ENCODE results near the gene C17orf113.
"Not testable (repeated sequence)": the region's sequence is repeated elsewhere in the genome, so short reads cannot be mapped to it uniquely, and the experiment has no call there.

C17orf113 gene

GRCh38 chr17:42041619-42042018 is 8.8 kb downstream of the C17orf113 start:
- DNase-seq, result no peak

- no peak for DNase-seq
Measured at GRCh38 chr17:42040818-42041217, 9.6 kb downstream of the C17orf113 start.

GRCh38 chr17:42039794-42040763 is 10.3 kb downstream of the C17orf113 start:
- DNase-seq, result no peak

- no peak for DNase-seq
Measured at GRCh38 chr17:42038221-42038973, 12.0 kb downstream of the C17orf113 start.

- DNase-seq, result no peak
Measured at GRCh38 chr17:42034059-42034458, 16.3 kb downstream of the C17orf113 start.

- no peak for DNase-seq
Measured at GRCh38 chr17:42031584-42031983, 18.8 kb downstream of the C17orf113 start.

GRCh38 chr17:42028791-42029127 is 21.6 kb downstream of the C17orf113 start:
- DNase-seq, result no peak

GRCh38 chr17:42027961-42028790 is 22.2 kb downstream of the C17orf113 start:
- DNase-seq, result no peak

- peak; percentile 51 for DNase-seq
Measured at GRCh38 chr17:42027590-42027889, 22.9 kb downstream of the C17orf113 start.

- no peak for DNase-seq
Measured at GRCh38 chr17:42026857-42027589, 23.4 kb downstream of the C17orf113 start.

- DNase-seq, result no peak
Measured at GRCh38 chr17:42025936-42026335, 24.5 kb downstream of the C17orf113 start.

GRCh38 chr17:42025191-42025579 is 25.2 kb downstream of the C17orf113 start:
- no peak for DNase-seq

GRCh38 chr17:42023524-42024349 is 26.7 kb downstream of the C17orf113 start:
- no peak for DNase-seq

GRCh38 chr17:42020845-42021244 is 29.6 kb downstream of the C17orf113 start:
- not testable (repeated sequence) for DNase-seq

- peak; percentile 93 for DNase-seq
Measured at GRCh38 chr17:42019509-42020404, 30.6 kb downstream of the C17orf113 start, which contains the start of gene NKIRAS2. Gene NKIRAS2 (plus strand): TSS chr17:42020090. CDS start chr17:42021578, 1,488 bp downstream.

GRCh38 chr17:42018988-42019387 is 31.4 kb downstream of the C17orf113 start:
- no peak for DNase-seq

- DNase-seq, result no peak
Measured at GRCh38 chr17:42018339-42018738, 32.1 kb downstream of the C17orf113 start.

- no peak for DNase-seq
Measured at GRCh38 chr17:42017866-42018200, 32.6 kb downstream of the C17orf113 start.

- DNase-seq, result peak; percentile 98
Measured at GRCh38 chr17:42016941-42017865, 33.2 kb downstream of the C17orf113 start, which contains the start of gene DNAJC7. Gene DNAJC7 (minus strand): TSS chr17:42017439. CDS start chr17:42017416, 23 bp downstream.

Measured in retina (tissue), 1 donor.